Panc1 (cell line): ENCODE data around the gene MAP3K6.

ENCODE experiments used
- POLR2AphosphoS5 ChIP-seq: IDR thresholded peaks from 2 replicates; pipeline ENCODE4 v1.6.1; 2012; ENCODE audit warnings: mild to moderate bottlenecking, low read depth, low read length, moderate library complexity
- TF ChIP-seq, protein P1 (sequence below): fragments of 450-650 bp; IDR thresholded peaks from 2 replicates; pipeline ENCODE4 v1.5.1; 2017; ENCODE audit warnings: mild to moderate bottlenecking

DNA sequence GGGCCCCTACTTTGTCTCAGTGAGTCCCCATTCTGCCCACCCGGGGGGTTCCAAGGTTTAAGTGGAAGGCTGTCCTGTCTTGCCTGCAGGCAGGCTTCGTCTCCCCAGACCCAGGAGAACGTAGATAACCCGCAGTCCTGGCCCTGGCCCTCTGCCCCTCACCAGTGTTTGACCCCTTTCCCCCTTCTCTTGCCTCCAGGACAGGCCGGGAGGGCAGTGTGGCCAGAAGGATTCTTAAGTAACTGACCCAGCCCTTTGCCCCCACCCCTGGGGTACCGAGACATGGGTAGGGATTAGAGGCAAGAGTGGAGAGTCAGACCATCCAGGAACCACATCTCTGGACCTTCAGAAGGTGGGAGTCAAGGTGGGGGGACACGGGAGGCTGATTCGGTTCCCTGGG is 36.0 kb downstream of the MAP3K6 start:
- TF ChIP-seq, protein P1, sequence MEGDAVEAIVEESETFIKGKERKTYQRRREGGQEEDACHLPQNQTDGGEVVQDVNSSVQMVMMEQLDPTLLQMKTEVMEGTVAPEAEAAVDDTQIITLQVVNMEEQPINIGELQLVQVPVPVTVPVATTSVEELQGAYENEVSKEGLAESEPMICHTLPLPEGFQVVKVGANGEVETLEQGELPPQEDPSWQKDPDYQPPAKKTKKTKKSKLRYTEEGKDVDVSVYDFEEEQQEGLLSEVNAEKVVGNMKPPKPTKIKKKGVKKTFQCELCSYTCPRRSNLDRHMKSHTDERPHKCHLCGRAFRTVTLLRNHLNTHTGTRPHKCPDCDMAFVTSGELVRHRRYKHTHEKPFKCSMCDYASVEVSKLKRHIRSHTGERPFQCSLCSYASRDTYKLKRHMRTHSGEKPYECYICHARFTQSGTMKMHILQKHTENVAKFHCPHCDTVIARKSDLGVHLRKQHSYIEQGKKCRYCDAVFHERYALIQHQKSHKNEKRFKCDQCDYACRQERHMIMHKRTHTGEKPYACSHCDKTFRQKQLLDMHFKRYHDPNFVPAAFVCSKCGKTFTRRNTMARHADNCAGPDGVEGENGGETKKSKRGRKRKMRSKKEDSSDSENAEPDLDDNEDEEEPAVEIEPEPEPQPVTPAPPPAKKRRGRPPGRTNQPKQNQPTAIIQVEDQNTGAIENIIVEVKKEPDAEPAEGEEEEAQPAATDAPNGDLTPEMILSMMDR, result no peak
- TF ChIP-seq POLR2AphosphoS5, result no peak
